ENCODE data around the gene CADM4.
A peak's percentile ranks its signal among the peaks of the same experiment; 100 is the strongest.
"Not testable (repeated sequence)": the region's sequence is repeated elsewhere in the genome, so short reads cannot be mapped to it uniquely, and the experiment has no call there.

Gene CADM4, protein sequence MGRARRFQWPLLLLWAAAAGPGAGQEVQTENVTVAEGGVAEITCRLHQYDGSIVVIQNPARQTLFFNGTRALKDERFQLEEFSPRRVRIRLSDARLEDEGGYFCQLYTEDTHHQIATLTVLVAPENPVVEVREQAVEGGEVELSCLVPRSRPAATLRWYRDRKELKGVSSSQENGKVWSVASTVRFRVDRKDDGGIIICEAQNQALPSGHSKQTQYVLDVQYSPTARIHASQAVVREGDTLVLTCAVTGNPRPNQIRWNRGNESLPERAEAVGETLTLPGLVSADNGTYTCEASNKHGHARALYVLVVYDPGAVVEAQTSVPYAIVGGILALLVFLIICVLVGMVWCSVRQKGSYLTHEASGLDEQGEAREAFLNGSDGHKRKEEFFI

DNA sequence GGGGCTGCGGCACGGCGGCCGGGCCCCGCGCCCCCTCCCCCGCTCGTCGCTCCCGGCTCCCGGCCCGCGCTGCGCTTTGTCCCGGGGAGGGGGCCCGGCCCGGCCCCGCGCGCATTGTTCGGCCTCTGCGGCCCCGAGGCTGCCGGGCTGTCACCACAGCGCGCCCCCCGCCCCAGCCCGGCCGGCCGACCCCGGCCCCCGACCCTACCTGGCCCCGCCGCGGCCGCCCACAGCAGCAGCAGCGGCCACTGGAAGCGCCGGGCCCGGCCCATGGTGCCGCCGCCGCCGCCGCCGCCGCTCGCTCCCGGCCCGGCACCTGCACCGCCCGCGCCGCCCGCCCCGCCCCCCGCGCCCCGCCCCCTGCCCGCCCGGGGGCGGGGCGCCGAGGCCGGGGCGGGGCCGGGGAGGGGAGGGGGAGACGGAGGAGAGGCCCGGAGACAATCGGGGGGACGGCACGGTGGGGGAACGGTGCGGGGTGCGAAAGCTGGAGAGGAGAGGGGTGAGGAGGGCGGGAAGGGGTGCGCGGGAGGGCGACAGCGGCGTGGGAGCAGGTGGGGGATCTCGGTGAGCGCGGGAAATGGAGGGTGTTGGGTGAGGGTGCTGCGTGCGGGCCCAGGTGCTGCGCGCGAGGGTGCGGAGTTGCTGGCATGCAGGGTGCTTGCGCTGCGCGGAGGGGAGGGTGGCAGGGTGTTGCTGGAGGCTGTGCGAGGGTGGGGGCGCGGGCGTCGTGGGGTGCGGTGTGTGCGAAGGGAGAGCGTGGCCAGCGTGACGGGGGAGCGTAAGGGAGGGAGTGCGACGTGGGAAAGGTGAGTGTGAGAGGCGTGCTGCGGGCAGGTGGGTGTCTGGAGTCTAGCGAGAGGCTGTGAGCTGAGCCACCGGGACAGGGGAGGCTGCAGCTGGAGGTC, at the start of gene CADM4:
TSS of gene CADM4 (minus strand) at position 332 of the 905 bp plus-strand sequence. CDS start at position 272, 60 bp downstream.
- peak; percentile 57 for DNase-seq

DNA sequence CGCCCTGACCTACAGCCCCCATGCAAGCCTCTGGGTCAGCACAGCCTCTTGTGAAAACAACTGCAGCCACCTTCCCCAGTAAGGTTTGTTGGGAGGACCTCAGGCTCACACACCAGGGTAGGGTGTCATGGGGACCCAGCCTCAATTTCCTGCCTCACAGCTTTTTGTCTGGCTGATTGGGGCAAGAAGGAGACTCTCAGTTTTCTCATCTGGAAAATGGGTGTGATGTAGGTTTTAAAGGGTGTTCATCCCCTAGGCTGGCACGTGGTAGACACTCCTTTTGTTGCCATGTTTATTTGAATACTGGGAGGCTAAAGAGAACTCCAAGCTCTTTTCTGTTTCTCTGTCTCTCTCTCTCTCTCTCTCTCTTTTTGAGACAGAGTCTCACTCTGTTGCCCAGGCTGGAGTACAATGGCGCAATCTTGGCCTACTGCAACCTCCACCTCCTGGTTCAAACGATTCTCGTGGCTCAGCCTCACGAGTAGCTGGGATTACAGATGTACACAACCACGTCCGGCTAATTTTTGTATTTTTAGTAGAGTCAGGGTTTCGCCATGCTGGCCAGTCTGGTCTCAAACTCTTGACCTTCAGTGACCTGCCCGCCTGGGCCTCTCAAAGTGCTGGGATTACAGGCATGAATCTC, 48.5 kb upstream of the CADM4 start:
- peak; percentile 23 for DNase-seq

DNA sequence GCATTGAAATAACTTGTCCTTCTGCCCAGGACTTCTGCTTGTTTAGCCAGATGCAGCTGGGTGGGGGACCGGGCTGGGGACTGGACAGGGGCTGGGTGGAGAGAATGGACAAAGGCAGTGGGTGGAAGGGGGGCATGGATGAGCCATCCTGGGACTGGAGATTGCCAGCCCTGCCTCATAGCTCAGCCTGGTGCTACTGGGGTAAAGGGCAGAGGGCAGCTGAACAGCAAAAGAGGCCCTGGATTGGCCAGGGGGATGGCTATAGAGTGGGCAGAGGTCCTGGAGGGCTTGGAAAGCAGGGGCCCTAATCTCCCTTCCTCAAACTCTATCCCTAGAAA, 48.0 kb upstream of the CADM4 start:
- DNase-seq, result no peak

DNA sequence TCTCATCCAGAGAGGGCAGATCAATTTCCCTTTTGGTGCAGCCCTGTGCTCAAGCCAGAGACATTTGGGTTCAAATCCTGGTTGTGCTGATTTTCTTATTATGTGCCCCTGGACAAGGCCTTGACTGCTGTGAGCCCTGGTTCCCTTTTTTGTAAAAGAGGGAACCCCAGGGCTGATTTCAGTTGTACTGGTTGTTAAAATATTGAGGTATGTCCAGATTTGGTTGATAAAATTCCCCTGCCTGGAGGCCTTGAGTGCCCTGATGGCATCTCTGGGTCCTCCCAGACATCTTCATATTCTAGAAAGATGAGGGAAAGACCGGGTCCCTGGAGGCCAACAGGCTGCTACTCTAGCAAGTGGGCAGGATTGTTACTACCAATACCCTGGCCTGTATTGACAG, 44.7 kb upstream of the CADM4 start:
- no peak for DNase-seq

DNA sequence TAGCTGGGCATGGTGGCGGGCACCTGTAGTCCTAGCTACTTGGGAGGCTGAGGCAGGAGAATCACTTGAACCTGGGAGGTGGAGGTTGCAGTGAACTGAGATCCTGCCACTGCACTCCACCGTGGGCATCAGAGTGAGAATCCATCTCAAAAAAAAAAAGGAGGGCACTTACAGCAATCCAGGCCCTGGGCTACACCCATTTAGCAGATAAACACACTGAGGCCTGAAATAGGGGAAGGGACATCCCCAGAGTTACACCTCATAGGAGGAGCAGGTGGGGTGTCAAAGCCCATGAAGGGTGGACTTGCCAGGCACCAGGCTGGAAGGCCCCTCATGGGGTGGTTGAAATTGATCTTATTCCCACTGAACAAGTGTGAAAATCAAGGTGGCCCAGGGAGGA, 44.3 kb upstream of the CADM4 start:
- no peak for DNase-seq

DNA sequence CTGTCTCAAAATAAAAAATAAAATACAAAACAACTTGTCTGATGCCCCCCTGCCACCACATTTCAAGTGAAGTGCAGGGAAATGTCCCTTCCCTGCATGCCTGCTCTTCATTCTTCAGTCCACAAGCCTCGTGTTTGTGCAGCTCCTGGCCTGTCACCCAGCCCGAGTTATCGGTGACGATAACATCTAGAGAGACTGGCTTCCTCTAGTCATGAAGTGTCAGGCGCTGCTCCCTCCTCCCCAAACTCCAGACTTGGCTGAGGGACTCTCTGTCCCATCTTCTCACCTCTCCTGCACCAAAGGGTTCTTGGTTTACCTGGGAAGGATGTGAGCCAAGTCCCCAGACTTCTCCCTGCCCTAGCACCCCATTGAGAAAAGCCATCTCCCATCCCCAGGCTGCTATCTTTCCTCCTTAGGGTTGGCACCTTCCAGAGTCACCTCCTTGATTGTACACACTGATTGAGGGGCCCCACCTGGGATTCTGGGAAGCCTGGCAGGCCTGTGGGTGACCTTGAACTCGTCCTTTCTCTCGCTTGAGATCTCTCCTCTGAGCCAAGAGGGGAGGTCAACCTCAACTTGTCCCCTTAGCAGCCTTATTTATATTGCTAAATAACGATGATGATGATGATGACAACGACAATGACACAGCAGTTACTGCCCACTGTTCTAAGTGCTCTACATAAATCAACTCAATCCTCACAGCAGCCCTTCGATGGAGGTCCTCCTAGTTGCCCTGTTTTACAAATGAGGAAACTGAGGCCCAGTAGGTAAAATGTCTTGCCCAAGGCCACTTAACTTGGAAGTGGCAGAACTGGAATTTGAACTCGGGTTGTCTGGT, 43.4 kb upstream of the CADM4 start:
- DNase-seq, result no peak

DNA sequence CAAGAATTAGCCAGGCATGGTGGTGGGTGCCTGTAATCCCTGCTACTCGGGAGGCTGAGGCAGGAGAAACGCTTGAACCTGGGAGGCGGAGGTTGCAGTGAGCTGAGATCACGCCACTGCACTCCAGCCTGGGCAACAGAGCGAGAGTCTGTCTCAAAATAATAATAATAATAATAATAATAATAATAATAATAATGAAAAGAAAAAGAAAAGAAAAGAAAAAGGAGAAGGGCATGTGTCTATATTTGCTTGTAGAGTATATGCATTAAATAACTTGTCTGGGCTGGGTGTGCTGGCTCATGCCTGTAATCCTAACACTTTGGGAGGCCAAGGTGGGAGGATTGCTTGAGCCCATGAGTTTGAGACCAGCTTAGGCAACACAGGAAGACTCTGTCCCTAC, 42.6 kb upstream of the CADM4 start:
- not testable (repeated sequence) for DNase-seq

DNA sequence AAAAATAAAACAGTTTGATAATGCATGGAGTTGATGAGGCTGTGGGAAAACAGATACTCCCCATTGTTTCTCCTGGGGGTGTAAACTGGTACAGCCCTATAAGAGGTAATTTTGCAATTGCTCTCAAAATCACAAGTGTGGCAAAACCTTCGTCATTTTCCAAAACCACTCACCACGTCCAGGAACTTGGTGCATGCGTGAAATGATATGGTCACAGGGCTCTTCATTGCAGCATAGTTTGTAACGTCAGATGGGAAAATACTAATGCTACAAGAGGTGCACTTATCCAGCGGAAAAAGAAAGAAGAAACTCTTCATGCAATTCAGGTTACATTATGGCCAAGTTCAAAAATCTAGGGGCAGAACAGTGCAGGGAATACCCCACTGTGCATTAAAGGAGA, 42.2 kb upstream of the CADM4 start:
- DNase-seq, result no peak

DNA sequence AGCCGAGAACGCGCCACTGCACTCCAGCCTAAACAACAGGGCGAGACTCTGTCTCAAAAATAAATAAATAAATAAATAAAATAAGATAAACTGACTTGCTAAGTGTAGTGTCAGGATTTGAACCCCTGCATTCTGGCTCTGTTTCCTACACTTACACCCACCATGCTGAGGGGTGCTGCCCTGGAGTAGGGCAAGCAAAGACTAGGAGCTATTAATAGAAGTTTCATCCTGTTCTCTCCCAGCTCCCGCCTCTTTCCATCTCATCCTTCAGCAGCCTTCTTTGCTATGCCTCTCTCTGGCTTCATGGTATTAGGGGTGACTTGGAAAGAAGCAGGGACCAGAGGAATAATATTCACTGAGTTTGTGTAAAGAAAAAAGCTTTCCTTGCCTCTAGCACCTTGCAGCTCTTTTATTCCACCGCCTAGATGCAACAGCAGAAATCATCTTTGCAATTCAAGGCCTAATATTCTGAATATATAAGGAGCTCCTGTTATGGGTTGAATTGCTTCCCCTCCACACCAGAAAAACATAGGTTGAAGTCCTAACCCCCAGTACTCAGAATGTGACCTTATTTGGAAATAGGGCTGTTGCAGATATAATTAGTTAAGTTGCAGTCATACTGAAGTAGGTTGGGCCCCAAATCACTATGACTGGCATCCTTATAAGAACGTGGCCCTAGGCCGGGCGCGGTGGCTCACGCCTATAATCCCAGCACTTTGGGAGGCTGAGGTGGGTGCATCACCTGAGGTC, 39.0 kb upstream of the CADM4 start:
- DNase-seq, result no peak

DNA sequence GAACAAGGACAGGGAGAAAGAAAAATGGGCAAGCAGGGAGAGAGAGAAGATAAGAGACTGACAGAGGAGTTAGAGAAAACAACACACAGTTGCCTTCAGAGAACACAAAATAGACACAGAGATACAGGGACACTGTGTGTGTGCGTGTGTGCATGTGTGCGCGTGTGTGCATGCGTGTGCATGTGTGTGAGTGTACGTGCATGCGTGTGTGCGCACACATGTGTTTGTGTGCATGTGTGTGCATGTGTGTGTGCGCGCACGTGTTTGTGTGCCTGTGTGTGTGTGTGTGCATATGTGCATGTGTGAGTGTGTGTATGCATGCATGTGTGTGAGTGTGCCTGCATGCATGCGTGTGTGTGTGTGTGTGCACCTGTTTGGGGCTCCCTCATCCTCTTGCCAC, 36.3 kb upstream of the CADM4 start:
- DNase-seq, result no peak

DNA sequence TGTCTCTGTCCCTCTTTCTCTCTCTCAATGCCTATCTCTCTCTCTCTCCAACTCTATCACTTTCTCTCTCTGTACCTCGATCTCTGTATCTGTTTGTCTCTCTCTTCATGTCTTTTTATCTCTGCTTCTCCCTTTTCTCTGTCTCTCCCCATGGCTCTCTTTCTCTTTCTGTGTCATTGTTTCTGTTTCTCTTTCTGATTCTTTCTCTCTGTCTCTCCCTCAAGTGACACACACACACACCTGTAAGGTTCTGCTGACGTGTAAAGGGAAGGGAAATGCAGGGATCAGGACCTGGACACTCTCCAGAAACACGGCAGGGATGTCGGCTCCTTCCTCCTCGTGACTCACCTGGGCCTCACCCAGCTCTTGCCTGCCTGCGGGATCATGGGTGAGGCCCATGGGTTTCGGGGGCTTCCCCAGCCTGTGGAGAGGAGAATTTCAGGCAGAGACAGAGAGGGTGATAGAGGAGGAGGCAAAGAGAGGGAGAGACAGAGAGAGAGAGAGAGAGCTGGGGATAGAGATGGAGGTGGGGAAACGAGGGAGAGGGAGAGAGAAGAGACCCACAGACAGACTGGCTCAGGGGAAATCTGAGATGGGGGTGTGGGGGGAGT, 35.7 kb upstream of the CADM4 start:
- DNase-seq, result no peak

DNA sequence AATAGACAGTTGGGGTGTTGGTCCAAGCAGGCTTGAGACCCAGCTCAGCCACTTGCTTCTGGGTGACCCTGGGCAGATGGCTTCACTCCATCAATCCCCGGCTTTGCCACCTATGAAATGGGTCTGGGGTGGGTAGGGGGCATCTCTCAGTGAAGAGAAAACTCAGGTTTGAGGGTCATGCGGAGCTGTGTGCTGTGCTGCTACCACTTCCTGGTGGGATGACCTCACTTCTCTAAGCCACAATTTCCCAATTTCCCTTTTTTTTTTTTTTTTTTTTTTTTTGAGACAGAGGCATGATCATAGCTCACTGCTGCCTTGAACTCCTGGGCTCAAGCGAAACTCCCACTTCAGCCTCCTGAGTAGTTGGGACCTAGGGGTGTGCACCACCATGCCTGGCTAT, 34.9 kb upstream of the CADM4 start:
- peak; percentile 23 for DNase-seq

DNA sequence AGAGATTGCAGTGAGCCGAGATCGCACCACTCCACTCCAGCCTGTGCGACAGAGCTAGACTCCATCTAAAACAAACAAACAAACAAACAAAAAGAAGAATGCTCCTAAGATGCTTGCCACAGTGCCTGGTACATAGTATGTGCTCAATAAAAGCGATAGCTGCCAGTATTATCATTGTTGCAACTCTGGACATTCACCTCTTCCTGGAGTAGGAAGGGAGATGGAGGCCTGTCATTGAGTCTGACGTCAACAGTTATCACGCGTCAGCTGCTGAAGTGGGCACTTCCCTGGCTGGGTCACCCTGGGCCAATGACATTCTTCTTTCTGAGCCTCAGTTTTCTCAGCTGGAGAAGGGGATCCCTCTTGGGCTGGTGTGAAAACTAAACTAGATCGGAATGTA, 34.5 kb upstream of the CADM4 start:
- peak; percentile 71 for DNase-seq

DNA sequence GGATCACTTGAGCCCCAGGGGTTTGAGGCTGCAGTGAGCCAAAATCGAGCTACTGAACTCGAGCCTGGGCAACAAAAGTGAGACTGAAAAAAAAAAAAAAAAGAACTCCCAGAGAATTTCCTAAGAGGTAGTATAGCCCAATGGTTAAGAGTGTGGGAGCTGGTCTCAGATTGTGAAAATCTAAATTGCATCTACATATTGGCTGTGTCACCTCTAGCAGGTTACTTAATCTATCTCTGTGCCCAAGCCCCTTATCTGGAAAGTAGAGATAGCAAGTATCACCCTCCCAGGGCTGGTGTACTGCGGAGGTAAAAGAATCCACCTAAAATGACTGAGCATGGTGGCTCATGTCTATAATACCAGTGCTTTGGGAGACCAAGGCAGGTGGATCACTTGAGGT, 34.0 kb upstream of the CADM4 start:
- DNase-seq, result no peak

DNA sequence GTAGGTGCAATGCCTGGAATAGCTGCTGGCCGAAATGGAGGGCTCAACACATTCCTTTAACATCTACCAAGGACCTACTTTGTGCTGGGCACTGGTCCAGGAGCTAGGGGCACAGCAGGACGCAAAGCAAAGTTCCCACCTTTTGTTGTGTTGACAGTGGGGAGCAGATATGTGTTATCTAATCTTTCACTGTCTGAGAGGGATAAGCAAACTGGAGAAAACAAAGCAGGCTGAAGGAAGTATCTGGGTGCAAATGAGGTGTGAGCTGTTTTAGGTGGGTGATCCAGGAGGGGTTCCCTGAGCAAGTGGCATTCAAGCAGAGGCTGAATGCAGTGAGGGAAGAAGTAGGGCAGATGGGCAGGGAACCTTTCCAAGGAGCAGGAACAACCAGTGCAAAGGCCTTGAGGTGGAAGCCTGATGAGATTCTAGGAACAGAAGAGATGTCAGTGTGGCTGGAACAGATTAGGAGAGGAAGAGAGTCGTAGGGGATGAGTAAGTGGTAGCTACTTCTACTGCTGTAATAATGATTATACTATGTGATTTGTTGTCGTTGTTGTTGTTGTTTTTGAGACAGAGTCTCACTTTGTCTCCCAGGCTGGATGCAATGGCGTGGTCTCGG, 32.5 kb upstream of the CADM4 start:
- no peak for DNase-seq

DNA sequence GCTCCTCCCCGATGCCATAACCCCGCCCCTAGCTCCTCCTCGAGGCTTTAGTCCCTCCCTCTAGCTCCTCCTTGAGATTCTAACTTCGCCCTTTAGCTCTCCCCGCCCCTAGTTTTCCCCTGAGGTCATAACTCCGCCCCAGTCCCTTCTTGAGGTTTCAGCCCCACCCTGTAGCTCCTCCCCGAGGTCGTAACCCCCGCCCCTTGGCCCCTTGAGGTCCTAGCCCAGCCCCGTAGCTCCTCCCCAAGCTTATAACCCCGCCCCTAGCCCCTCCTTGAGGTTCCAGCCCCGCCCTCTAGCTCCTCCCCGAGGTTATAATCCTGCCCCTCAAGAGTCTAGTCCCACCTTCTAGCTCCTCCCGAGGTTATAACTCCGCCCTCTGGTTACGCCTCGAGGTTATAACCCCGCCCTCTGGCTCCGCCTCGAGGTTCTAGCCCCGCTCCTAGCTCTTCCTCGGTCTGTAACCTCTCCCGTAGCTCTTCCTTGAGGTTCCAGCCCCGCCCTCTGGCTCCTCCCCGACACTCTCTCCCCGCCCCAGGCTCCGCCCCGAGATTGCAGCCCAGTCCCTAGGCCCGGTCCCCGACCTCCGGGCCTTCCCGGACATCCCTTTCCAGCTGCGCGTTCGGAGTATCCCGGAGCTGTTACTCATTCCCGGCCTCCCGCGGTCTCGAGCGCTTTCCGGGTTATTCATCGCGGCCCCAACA, 28.9 kb upstream of the CADM4 start:
- peak; percentile 96 for DNase-seq

DNA sequence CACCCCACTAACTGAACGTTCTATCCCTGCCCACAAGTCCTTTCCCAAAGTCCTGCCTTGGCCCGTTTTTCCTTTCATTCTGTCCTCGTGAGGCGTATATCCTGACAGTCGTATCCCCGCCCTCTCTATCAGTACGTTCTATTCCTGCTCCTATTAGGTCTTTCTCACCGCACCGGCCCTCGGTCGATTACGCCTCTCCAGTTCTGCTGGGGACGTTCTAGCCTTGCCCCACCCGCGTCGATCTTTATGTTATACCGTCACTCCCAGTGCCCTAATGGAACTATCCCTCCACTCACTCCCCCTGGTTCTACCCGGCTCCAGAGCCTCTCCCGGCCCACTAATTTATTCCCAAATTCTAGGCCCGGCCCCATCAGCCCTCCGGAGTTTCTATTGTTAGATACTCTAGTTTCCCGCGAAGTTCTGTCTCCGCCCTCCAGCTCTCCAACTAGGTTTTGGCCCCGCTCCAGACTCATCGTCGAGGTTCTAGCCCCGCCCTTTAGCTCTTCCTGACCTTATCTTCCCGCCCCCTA, 28.3 kb upstream of the CADM4 start:
- DNase-seq, result no peak

DNA sequence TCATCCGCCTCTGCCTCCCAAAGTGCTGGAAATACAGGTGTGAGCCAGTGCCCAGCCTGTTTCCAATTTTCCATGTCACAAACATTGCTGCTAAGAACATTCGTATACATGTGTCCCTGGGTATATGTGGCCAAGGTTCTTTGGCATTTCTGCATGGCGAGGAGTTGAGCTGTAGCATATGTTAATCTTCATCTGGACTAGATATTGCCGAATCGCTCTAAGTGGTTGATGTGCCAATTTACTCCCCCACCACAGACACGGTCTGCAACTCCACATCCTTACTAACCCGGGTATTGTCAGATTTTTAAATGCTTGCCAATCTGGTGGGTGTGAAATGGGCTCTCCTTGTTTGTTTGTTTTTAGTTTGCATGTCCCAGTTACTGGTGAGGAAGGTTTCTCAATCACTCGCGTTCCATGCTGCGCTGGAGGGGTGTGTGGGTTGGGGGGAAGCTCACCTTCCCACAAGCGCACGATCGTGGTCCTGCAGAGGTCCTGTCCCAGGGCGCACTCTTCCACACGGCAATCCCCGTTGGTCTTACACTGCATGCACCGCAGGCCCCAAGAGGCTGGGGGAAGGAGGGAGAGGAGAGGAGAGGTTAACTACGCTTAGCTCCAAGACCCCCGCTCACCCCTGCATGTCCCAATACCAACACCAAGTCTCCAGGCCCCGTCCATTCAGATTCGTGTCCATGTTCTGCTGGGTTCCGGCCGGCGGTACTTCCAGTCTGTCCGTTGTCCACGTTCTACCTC, 27.7 kb upstream of the CADM4 start:
- DNase-seq, result no peak

DNA sequence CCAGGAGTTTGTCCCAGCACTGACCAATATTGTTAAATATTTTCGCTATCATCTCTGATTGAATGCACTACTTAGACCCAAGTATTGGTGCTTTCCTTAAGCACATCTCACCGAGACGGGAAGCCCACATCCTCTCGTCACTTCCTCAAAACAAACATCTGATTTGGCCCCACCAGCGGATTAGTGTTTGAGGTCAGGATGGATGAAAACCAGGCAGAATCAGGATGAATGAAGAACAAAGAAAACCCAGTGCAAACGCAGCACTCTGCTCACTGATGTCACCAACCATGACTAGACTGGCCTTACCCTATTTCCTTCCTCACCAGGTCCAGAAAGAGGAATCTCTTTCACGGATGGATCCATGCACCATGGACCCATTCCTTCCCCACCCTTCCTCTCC, 24.4 kb upstream of the CADM4 start:
- peak; percentile 57 for DNase-seq
